H9 (cell line): ENCODE data around the gene SCUBE2. TPM values are rescaled to one million over a fixed set of nuclear protein-coding genes. Genes with fewer than 3 reads are reported as not detected.
A peak's percentile ranks its signal among the peaks of the same experiment; 100 is the strongest.

ENCODE experiments used
- DNase-seq: peaks from one replicate; pipeline ENCODE4 v3.0.0-alpha.2; 2017
- H2AFZ ChIP-seq: one replicate; pipeline ENCODE4 v1.6.1; 2013; ENCODE audit warnings: mild to moderate bottlenecking, low read length, control low read depth, moderate library complexity
- H2AK5ac ChIP-seq: 2 replicates; pipeline ENCODE4 v1.6.1; 2013; ENCODE audit warnings: low read length, control low read depth, mixed read lengths; ENCODE audit not compliant: insufficient read length
- H2BK120ac ChIP-seq: one replicate; pipeline ENCODE4 v1.6.1; 2013; ENCODE audit warnings: low read depth, mild to moderate bottlenecking, low read length, control low read depth, inconsistent platforms; ENCODE audit not compliant: poor library complexity, severe bottlenecking
- H2BK12ac ChIP-seq: 2 replicates; pipeline ENCODE4 v1.6.1; 2013; ENCODE audit warnings: low read length, control low read depth, mixed read lengths, low read depth; ENCODE audit not compliant: insufficient read length
- H2BK15ac ChIP-seq: 2 replicates; pipeline ENCODE4 v1.6.1; 2013; ENCODE audit warnings: low read depth, low read length, control low read depth
- H2BK20ac ChIP-seq: one replicate; pipeline ENCODE4 v1.6.1; 2013; ENCODE audit warnings: low read depth, mild to moderate bottlenecking, low read length, control low read depth, inconsistent platforms; ENCODE audit not compliant: poor library complexity, severe bottlenecking
- H2BK5ac ChIP-seq: 2 replicates; pipeline ENCODE4 v1.6.1; 2013; ENCODE audit warnings: low read length, control low read depth, mixed read lengths; ENCODE audit not compliant: insufficient read length
- H3K14ac ChIP-seq: 2 replicates; pipeline ENCODE4 v1.6.1; 2013; ENCODE audit warnings: low read length, control low read depth; ENCODE audit not compliant: insufficient read depth
- H3K18ac ChIP-seq: 2 replicates; pipeline ENCODE4 v1.6.1; 2013; ENCODE audit warnings: low read depth, mild to moderate bottlenecking, mixed read lengths, low read length, control low read depth; ENCODE audit not compliant: insufficient read length
- H3K23ac ChIP-seq: 2 replicates; pipeline ENCODE4 v1.6.1; 2013; ENCODE audit warnings: low read length, control low read depth, mixed read lengths, low read depth; ENCODE audit not compliant: insufficient read length
- H3K23me2 ChIP-seq: 2 replicates; pipeline ENCODE4 v1.6.1; 2013; ENCODE audit warnings: low read depth, mild to moderate bottlenecking, mixed read lengths, low read length, control low read depth; ENCODE audit not compliant: insufficient read length, poor library complexity, severe bottlenecking
- H3K27ac ChIP-seq: 2 replicates; pipeline ENCODE4 v1.5.1; 2013; ENCODE audit warnings: low read length, control low read depth, mixed read lengths, low read depth; ENCODE audit not compliant: insufficient read length
- H3K27me3 ChIP-seq: 2 replicates; pipeline ENCODE4 v1.6.1; 2013; ENCODE audit warnings: low read length, control low read depth, inconsistent platforms; ENCODE audit not compliant: insufficient read depth
- H3K4ac ChIP-seq: 2 replicates; pipeline ENCODE4 v1.6.1; 2013; ENCODE audit warnings: low read depth, mild to moderate bottlenecking, control low read depth, inconsistent platforms, low read length, moderate library complexity
- H3K4me1 ChIP-seq: 2 replicates; pipeline ENCODE4 v1.6.1; 2013; ENCODE audit warnings: low read length, control low read depth, inconsistent platforms; ENCODE audit not compliant: insufficient read depth
- H3K4me2 ChIP-seq: 2 replicates; pipeline ENCODE4 v1.6.1; 2013; ENCODE audit warnings: low read length, control low read depth, mixed read lengths; ENCODE audit not compliant: insufficient read length, insufficient read depth
- H3K56ac ChIP-seq: 2 replicates; pipeline ENCODE4 v1.6.1; 2013; ENCODE audit warnings: low read depth, mild to moderate bottlenecking, mixed read lengths, low read length, control low read depth; ENCODE audit not compliant: insufficient read length
- H3K79me1 ChIP-seq: 2 replicates; pipeline ENCODE4 v1.6.1; 2013; ENCODE audit warnings: low read depth, mild to moderate bottlenecking, moderate library complexity, low read length, control low read depth, inconsistent platforms; ENCODE audit not compliant: insufficient read depth, poor library complexity, severe bottlenecking
- H3K79me2 ChIP-seq: 2 replicates; pipeline ENCODE4 v1.6.1; 2013; ENCODE audit warnings: low read length, control low read depth, inconsistent platforms; ENCODE audit not compliant: insufficient read depth
- H3K9ac ChIP-seq: 2 replicates; pipeline ENCODE4 v1.6.1; 2013; ENCODE audit warnings: low read length, control low read depth, mixed read lengths; ENCODE audit not compliant: insufficient read length; ENCODE audit errors: extremely low read depth
- H3K9me3 ChIP-seq: one replicate; pipeline ENCODE4 v1.6.1; 2013; ENCODE audit warnings: low read depth, low read length, inconsistent platforms; ENCODE audit not compliant: control insufficient read depth
- H3T11ph ChIP-seq: one replicate; pipeline ENCODE4 v1.6.1; 2013; ENCODE audit warnings: mild to moderate bottlenecking, low read length, control low read depth, inconsistent platforms
- H4K20me1 ChIP-seq: one replicate; pipeline ENCODE4 v1.6.1; 2013; ENCODE audit not compliant: control insufficient read depth, insufficient read length, insufficient read depth
- H4K5ac ChIP-seq: 2 replicates; pipeline ENCODE4 v1.6.1; 2013; ENCODE audit warnings: low read depth, mild to moderate bottlenecking, mixed read lengths, low read length, control low read depth; ENCODE audit not compliant: insufficient read length
- H4K8ac ChIP-seq: replicated peaks from 2 replicates; pipeline ENCODE4 v1.6.1; 2013; ENCODE audit warnings: low read length, control low read depth, mixed read lengths, low read depth; ENCODE audit not compliant: insufficient read length
- H4K91ac ChIP-seq: 2 replicates; pipeline ENCODE4 v1.6.1; 2013; ENCODE audit warnings: low read depth, mild to moderate bottlenecking, moderate library complexity, mixed read lengths, low read length, control low read depth; ENCODE audit not compliant: insufficient read length
- H3K27ac Mint-ChIP-seq, 3 experiments: 2 replicates in 2 of 3; 3 replicates in 1 of 3; pipeline ENCODE4 v1.8.0; 2020 to 2021; ENCODE audit warnings: mixed read lengths in 3 of 3, mild to moderate bottlenecking in 1 of 3, moderate library complexity in 1 of 3
- H3K27me3 Mint-ChIP-seq: 2 replicates; pipeline ENCODE4 v1.8.0; 2021; ENCODE audit warnings: low read depth, mild to moderate bottlenecking, moderate library complexity, mixed read lengths
- H3K36me3 Mint-ChIP-seq, 3 experiments: 2 replicates in 2 of 3; 3 replicates in 1 of 3; pipeline ENCODE4 v1.8.0; 2020 to 2021; ENCODE audit warnings: low read depth in 3 of 3, mixed read lengths in 3 of 3; ENCODE audit not compliant: insufficient read depth in 1 of 3
- H3K4me1 Mint-ChIP-seq, 2 experiments: 2 replicates each; pipeline ENCODE4 v1.8.0; 2020; ENCODE audit warnings: mixed read lengths in 2 of 2
- H3K4me3 Mint-ChIP-seq, 2 experiments: 2 replicates in 1 of 2; 3 replicates in 1 of 2; pipeline ENCODE4 v1.8.0; 2020 to 2021; ENCODE audit warnings: mild to moderate bottlenecking in 2 of 2, mixed read lengths in 2 of 2, moderate library complexity in 1 of 2
- H3K9me3 Mint-ChIP-seq, 2 experiments: 2 replicates in 1 of 2; 3 replicates in 1 of 2; pipeline ENCODE4 v1.8.0; 2020; ENCODE audit warnings: mild to moderate bottlenecking in 2 of 2, mixed read lengths in 2 of 2, moderate library complexity in 1 of 2
- CTCF ChIP-seq: fragments of 200-600 bp; sonication (generic); conservative IDR thresholded peaks from 3 replicates; pipeline ENCODE4 v1.8.0; 2021; ENCODE audit warnings: antibody characterized with exemption, mild to moderate bottlenecking
- WGBS: extraction: QIAGEN DNeasy Blood & Tissue Kit; methylation state at CpG from one replicate; pipeline ENCODE4 v1.1.7; 2013; ENCODE audit warnings: missing lambda C conversion rate, low lambda C conversion rate, mixed read lengths; ENCODE audit not compliant: insufficient read length; ENCODE audit errors: extremely low coverage; 5-methylcytosine and 5-hydroxymethylcytosine counted together
- total RNA-seq: library from RNA; stranded (reverse); gene quantifications from 2 replicates; pipeline ENCODE4 v1.2.1, GENCODE V29; 2021

Gene SCUBE2
- total RNA-seq, 1 experiment from 2014 or later = 1.6 TPM

GRCh38 chr11:9074338-9075029 lies 16.9 kb downstream of the SCUBE2 start:
- no peak overlapping the region for H3K4me2 ChIP-seq
- peaks cover 3% of the 10 kb centered on the region; the same call in 1 of the 2 replicates for H3K4me1 ChIP-seq
- WGBS = no CpG with 5 or more reads among the region's 15 CpGs
- no peak for DNase-seq
- H4K20me1 ChIP-seq = no peaks in the 10 kb centered on the region
- no peak overlapping the region for H2BK15ac ChIP-seq
- no peak overlapping the region for H4K5ac ChIP-seq
- Mint-ChIP-seq H3K27ac (peak overlapping the region in 1 of 3 experiments; percentile 54; a peak in 1 of 7 replicates), H3K9me3 (no peaks in the 10 kb centered on the region), H3K4me3 (no peak overlapping the region), H3K4me1 (peaks cover 32 to 37% of the 10 kb centered on the region in 2 experiments), H3K36me3 (no peaks in the 10 kb centered on the region), H3K27me3 (peaks cover 2% of the 10 kb centered on the region; the same call in 1 of the 2 replicates)
- no peak overlapping the region for H3K14ac ChIP-seq
- H3K23me2 ChIP-seq = no peaks in the 10 kb centered on the region
- no peak overlapping the region for H3K56ac ChIP-seq
- H2BK5ac ChIP-seq = no peak overlapping the region
- H3K27ac ChIP-seq = no peak overlapping the region
- no peaks in the 10 kb centered on the region for H3K79me2 ChIP-seq
- no peak overlapping the region for H3K18ac ChIP-seq
- H2AK5ac ChIP-seq = no peak overlapping the region
- H3K9ac ChIP-seq = no peak overlapping the region
- H4K91ac ChIP-seq = no peak overlapping the region
- no peak overlapping the region for H2BK120ac ChIP-seq
- H3K4ac ChIP-seq = no peak overlapping the region
- no peaks in the 10 kb centered on the region for H3K27me3 ChIP-seq
- H3K9me3 ChIP-seq = no peaks in the 10 kb centered on the region
- no peak overlapping the region for H2AFZ ChIP-seq
- no peak overlapping the region for H2BK12ac ChIP-seq
- no peak overlapping the region for H2BK20ac ChIP-seq
- H3K79me1 ChIP-seq = no peaks in the 10 kb centered on the region
- no peak overlapping the region for H4K8ac ChIP-seq
- no peak for TF ChIP-seq CTCF
- no peak overlapping the region for H3K23ac ChIP-seq
- no peak overlapping the region for H3T11ph ChIP-seq
